IMR-90 (cell line): ENCODE data around the gene BMP8A.

Experiments
- CHD1 ChIP-seq: IDR thresholded peaks from 2 replicates; pipeline ENCODE4 v1.6.1; 2012; ENCODE audit warnings: low read depth, low read length, improper control_type of control experiment
- POLR2A ChIP-seq: IDR thresholded peaks from 2 replicates; pipeline ENCODE4 v1.6.1; 2012; ENCODE audit warnings: mild to moderate bottlenecking, low read depth, low read length
- RAD21 ChIP-seq: IDR thresholded peaks from 2 replicates; pipeline ENCODE4 v1.6.1; 2012; ENCODE audit warnings: low read length, improper control_type of control experiment
- SMC3 ChIP-seq: fragments of 150-350 bp; IDR thresholded peaks from 2 replicates; pipeline ENCODE4 v1.6.1; 2016; ENCODE audit warnings: low read depth, mild to moderate bottlenecking, antibody characterized with exemption, low read length, moderate library complexity
- TF ChIP-seq, protein P1 (sequence below): conservative IDR thresholded peaks from 2 replicates; pipeline ENCODE4 v1.5.1; 2012; ENCODE audit warnings: mild to moderate bottlenecking, low read depth, low read length, improper control_type of control experiment

DNA sequence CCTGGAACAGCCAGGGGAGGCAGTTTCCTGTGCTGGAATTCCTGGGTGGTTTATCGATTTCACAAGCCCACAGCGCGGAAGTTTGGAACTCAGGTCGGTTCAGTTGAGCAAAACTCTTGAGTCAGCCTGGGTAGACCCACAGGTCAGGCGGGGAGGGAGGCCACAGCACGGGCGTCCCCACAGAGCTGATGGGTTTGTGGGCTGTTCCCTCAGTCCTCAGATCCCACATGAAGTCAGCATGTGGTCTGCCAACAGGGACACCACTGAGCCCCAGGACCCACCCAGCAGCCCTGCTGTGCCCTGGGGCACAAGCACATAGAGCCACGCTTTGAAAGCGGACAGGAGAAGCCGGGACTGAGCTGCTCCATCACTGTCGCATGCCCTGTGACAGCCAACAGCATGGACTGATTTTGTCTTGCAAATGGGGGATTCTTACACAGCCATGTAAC lies 17.4 kb downstream of the BMP8A start:
- TF ChIP-seq, protein P1, sequence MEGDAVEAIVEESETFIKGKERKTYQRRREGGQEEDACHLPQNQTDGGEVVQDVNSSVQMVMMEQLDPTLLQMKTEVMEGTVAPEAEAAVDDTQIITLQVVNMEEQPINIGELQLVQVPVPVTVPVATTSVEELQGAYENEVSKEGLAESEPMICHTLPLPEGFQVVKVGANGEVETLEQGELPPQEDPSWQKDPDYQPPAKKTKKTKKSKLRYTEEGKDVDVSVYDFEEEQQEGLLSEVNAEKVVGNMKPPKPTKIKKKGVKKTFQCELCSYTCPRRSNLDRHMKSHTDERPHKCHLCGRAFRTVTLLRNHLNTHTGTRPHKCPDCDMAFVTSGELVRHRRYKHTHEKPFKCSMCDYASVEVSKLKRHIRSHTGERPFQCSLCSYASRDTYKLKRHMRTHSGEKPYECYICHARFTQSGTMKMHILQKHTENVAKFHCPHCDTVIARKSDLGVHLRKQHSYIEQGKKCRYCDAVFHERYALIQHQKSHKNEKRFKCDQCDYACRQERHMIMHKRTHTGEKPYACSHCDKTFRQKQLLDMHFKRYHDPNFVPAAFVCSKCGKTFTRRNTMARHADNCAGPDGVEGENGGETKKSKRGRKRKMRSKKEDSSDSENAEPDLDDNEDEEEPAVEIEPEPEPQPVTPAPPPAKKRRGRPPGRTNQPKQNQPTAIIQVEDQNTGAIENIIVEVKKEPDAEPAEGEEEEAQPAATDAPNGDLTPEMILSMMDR = no peak
- TF ChIP-seq POLR2A (no peak), RAD21 (no peak), CHD1 (no peak), SMC3 (no peak)
